Stimulated activated CD4-positive, alpha-beta T cell treated with anti-CD3 and anti-CD28 coated beads, Interleukin-1b, Interleukin-23, amount 100 ng/mL, for 4 hours (primary cell): ENCODE data around the gene KIF19.
"Not testable (repeated sequence)": the region's sequence is repeated elsewhere in the genome, so short reads cannot be mapped to it uniquely, and the experiment has no call there.

Experiments used
- DNase-seq, 2 donors: peaks; one replicate each; pipeline ENCODE4 v3.0.0-alpha.2; 2020; ENCODE audit warnings: low read depth in 2 of 2

The KIF19 gene, protein sequence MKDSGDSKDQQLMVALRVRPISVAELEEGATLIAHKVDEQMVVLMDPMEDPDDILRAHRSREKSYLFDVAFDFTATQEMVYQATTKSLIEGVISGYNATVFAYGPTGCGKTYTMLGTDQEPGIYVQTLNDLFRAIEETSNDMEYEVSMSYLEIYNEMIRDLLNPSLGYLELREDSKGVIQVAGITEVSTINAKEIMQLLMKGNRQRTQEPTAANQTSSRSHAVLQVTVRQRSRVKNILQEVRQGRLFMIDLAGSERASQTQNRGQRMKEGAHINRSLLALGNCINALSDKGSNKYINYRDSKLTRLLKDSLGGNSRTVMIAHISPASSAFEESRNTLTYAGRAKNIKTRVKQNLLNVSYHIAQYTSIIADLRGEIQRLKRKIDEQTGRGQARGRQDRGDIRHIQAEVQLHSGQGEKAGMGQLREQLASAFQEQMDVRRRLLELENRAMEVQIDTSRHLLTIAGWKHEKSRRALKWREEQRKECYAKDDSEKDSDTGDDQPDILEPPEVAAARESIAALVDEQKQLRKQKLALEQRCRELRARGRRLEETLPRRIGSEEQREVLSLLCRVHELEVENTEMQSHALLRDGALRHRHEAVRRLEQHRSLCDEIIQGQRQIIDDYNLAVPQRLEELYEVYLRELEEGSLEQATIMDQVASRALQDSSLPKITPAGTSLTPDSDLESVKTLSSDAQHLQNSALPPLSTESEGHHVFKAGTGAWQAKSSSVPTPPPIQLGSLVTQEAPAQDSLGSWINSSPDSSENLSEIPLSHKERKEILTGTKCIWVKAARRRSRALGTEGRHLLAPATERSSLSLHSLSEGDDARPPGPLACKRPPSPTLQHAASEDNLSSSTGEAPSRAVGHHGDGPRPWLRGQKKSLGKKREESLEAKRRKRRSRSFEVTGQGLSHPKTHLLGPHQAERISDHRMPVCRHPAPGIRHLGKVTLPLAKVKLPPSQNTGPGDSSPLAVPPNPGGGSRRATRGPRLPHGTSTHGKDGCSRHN

GRCh38 chr17:74325743-74326379, at the start of gene KIF19:
Gene KIF19 (plus strand): TSS chr17:74326226. CDS start chr17:74326350, 124 bp downstream.
- peak; percentile 34 to 55 for DNase-seq

GRCh38 chr17:74276541-74277009, 49.5 kb upstream of the KIF19 start:
- DNase-seq, result no peak

DNA sequence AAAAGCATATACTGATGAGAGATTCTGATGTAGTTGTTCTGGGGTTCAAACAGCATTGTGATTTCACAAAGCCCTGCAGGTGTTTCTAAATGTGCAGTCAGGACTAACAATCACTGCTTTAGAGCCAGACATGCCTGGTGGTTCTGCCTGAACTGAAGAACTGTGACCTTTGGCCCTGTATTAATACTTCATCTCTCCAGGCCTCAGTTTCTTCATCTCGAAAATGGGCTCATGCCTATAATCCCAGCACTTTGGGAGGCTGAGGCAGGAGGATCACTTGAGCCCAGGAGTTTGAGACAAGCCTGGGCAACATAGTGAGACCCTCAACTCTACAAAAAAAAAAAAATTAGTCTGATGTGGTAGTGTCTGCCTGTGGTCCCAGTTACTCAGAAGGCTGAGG, 48.1 kb upstream of the KIF19 start:
- DNase-seq, result no peak

- DNase-seq, result not testable (repeated sequence)
Measured at GRCh38 chr17:74279617-74280016, 46.4 kb upstream of the KIF19 start.

DNA sequence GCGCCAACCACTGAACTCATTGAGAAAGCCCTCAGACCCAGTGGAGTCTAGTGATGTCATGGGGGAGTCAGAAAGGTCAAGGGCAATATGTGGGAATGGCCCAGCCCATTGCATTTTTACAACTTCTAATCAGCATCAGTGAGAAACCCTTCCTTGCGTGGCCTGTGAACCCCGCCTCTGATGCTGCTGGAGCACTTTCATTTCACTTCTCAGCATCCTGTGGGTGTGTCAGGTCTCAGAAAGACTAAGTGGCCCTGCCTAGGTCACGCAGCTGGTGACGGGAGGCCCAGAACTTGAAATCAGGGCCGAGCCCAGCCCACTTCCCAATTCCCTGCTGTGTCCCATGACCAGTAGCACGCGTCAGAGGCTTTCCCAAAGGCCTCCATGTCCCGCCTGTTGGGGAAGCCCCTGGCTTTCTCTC, 45.9 kb upstream of the KIF19 start:
- DNase-seq, result peak; percentile 23 to 24

GRCh38 chr17:74281799-74282198, 44.2 kb upstream of the KIF19 start:
- no peak for DNase-seq

- not testable (repeated sequence) for DNase-seq
Measured at GRCh38 chr17:74282274-74282586, 43.8 kb upstream of the KIF19 start.

- DNase-seq, result no peak
Measured at GRCh38 chr17:74282587-74283370, 43.2 kb upstream of the KIF19 start.

DNA sequence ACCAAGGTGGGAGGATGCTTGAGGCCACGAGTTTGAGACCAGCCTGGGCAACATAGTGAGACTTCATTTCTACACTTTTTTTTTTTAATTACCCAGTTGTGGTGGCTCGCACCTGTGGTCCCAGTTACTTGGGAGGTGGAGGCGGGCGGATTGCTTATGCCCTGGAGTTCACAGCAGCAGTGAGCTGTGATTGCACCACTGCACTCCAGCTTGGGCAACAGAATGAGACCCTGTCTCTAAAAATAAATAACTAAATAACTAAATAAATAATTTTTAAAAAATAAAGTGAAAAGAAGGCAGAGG, 42.7 kb upstream of the KIF19 start:
- DNase-seq, result no peak

GRCh38 chr17:74287031-74287602, 38.9 kb upstream of the KIF19 start:
- no peak for DNase-seq

DNA sequence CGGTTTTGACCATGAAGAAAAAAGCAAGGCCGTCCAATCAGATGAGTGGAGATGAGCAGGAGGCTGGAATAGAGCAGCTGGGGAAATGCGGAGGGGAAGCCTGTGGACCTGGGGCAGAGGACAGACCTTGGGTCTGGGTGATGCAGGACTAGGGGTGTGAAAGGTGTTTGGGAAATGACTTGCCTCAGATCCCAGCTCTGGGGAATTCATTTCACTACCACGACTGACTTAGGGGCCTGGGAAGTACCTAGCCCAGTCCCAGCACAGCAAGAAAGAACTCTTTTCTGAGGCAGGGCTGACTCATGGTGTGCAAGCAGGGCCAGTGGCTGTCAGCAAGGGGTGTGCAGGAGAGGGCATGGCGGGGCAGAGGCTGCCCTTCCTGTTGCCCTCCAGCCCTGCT, 37.2 kb upstream of the KIF19 start:
- DNase-seq, result no peak

GRCh38 chr17:74289688-74290087, 36.3 kb upstream of the KIF19 start:
- no peak for DNase-seq

DNA sequence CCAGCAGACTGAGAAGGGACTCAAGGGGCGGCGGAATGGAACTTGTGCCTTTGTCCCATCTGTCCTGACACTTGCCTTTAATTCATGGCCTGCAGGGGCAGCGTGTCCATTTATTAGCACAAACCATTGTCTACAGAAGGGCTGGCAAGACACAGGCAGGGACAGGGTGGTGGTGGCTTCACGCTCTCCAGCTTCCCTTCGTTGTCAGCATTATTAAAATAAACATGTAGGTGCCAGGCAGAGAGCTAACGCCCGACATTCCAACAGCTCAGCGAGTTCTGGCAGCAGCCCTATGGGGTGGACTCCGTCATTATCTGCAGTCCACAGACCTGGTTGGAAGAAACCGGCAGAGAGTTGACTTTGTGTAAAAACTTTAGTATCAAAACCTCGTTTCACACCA, 35.7 kb upstream of the KIF19 start:
- DNase-seq, result no peak

GRCh38 chr17:74292495-74292894, 33.5 kb upstream of the KIF19 start:
- DNase-seq, result no peak

GRCh38 chr17:74295625-74296547, 30.1 kb upstream of the KIF19 start:
- no peak for DNase-seq

- DNase-seq, result no peak
Measured at GRCh38 chr17:74296548-74296936, 29.5 kb upstream of the KIF19 start.

- no peak for DNase-seq
Measured at GRCh38 chr17:74297941-74298340, 28.1 kb upstream of the KIF19 start.

DNA sequence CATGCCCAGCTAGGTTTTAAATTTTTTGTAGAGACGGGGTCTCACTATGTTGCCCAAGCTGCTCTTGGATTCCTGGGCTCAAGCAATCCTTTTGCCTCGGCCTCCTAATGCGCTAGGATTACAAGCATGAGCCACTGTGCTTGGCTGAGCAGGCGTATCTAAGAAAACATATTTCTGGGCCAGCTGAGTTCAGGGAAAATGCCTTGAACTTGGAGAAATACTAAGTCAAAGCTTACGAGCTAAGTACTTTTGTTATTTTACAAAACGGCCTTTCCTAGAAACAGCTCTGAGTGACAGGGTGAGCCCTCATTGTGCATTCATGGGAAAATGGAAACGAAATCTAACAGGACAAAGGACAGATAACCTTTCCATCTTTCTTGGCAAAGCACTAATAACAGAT, 27.2 kb upstream of the KIF19 start:
- no peak for DNase-seq

DNA sequence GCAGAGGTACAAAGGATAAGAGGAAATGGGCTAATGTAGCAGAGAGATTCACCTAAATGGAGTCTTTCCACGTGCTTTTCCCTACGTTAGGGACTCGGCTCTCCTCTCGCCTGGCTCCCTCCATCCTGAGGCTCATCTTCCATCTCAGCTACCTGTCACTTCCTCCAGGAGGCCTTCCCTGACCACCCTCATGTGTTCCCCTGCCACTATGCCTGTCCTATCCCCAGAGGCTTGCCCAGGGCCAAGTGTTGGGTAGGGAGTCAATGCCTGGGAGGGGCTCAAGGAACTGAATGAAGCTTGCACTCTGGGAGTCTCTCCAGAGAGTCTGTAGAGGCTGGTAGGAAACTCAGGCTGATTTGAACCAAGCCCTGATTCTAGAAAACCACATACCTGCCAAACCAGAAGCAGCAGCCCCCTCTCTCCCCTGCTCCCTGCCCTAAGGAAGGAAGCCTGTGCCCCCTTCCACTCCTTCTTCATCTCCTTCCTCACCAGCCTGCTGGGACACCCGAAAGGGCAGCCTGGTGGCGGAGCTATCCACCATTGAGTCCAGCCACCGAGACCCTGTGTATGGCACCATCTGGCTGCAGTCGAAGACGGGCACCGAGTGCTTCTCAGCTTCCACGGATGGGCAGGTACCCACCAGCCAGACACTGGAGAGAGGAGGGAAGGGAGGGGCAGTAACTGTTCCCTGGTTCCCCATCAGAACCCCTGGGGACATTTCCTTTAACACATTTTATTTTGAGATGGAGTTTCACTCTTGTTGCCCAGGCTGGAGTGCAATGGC, 26.6 kb upstream of the KIF19 start:
- no peak for DNase-seq
